ENCODE measurements around the gene LRRN2.

- no peak for TF ChIP-seq ARNT (IDR thresholded peaks at IDR 0.05)
- TF ChIP-seq FOXM1 (IDR thresholded peaks at IDR 0.05; ENCODE audit: borderline replicate concordance) = no peak
- TF ChIP-seq LEF1 (IDR thresholded peaks at IDR 0.05; ENCODE audit: borderline replicate concordance) = no peak
- no peak for TF ChIP-seq PKNOX1 (IDR thresholded peaks at IDR 0.05)
- TF ChIP-seq FOXK2 (IDR thresholded peaks at IDR 0.05) = no peak
These were observed 51.2 kb downstream of the LRRN2 start for GRCh38 chr1:204634260-204634910.
